A549 (cell line): ENCODE measurements around the gene THPO.

Experiments
- ELK1 ChIP-seq: fragments of 150-350 bp; IDR thresholded peaks from 2 replicates; pipeline ENCODE4 v1.6.1; 2014; ENCODE audit warnings: low read depth, mild to moderate bottlenecking, low read length
- EP300 ChIP-seq, 2 experiments: fragments of >200 bp; sonication (Bioruptor Twin); formaldehyde crosslinking; IDR thresholded peaks; 2 replicates in 1 of 2; 3 replicates in 1 of 2; pipeline ENCODE4 v1.6.1; 2016 to 2017
- JUN ChIP-seq, 2 experiments: fragments of >200 bp; sonication (Bioruptor Twin); formaldehyde crosslinking; IDR thresholded peaks; 2 replicates in 1 of 2; 3 replicates in 1 of 2; pipeline ENCODE4 v1.6.1; 2016 to 2017
- MAX ChIP-seq: IDR thresholded peaks from 2 replicates; pipeline ENCODE4 v1.6.1; 2012
- NR3C1 ChIP-seq: fragments of >200 bp; sonication (Bioruptor Twin); formaldehyde crosslinking; IDR thresholded peaks from 3 replicates; pipeline ENCODE4 v1.6.1; 2017
- PHF8 ChIP-seq: fragments of 200-600 bp; sonication (generic); IDR thresholded peaks from 2 replicates; pipeline ENCODE4 v1.6.1; 2016; ENCODE audit warnings: low read depth, mild to moderate bottlenecking, antibody characterized with exemption, moderate library complexity, borderline replicate concordance
- POLR2A ChIP-seq: IDR thresholded peaks from 2 replicates; pipeline ENCODE4 v1.6.1; 2012; ENCODE audit warnings: mild to moderate bottlenecking, low read length
- RAD21 ChIP-seq, 2 experiments: fragments of >200 bp in 1 of 2; sonication (Bioruptor Twin) in 1 of 2; formaldehyde crosslinking in 1 of 2; IDR thresholded peaks in 1 of 2; conservative IDR thresholded peaks in 1 of 2; 2 replicates in 1 of 2; 3 replicates in 1 of 2; pipeline ENCODE4 v1.6.1; 2012 to 2018; ENCODE audit warnings: inconsistent platforms in 1 of 2
- REST ChIP-seq: fragments of 200-600 bp; sonication (generic); IDR thresholded peaks from 2 replicates; pipeline ENCODE4 v1.6.1; 2016; ENCODE audit warnings: antibody characterized with exemption, mild to moderate bottlenecking, moderate library complexity
- RNF2 ChIP-seq: fragments of 200-600 bp; sonication (generic); IDR thresholded peaks from 2 replicates; pipeline ENCODE4 v1.6.1; 2016; ENCODE audit warnings: low read depth, mild to moderate bottlenecking, antibody characterized with exemption, moderate library complexity, borderline replicate concordance
- ZFP36 ChIP-seq: fragments of 450-650 bp; IDR thresholded peaks from 2 replicates; pipeline ENCODE4 v1.6.1; 2014; ENCODE audit warnings: borderline replicate concordance; ENCODE audit not compliant: partially characterized antibody
- TF ChIP-seq, protein P1 (sequence below): fragments of >200 bp; sonication (Bioruptor Twin); formaldehyde crosslinking; IDR thresholded peaks from 3 replicates; pipeline ENCODE4 v1.5.1; 2016
- TF ChIP-seq, protein P2 (sequence below): fragments of 450-650 bp; IDR thresholded peaks from 2 replicates; pipeline ENCODE4 v1.6.1; 2014; ENCODE audit warnings: antibody characterized with exemption

DNA sequence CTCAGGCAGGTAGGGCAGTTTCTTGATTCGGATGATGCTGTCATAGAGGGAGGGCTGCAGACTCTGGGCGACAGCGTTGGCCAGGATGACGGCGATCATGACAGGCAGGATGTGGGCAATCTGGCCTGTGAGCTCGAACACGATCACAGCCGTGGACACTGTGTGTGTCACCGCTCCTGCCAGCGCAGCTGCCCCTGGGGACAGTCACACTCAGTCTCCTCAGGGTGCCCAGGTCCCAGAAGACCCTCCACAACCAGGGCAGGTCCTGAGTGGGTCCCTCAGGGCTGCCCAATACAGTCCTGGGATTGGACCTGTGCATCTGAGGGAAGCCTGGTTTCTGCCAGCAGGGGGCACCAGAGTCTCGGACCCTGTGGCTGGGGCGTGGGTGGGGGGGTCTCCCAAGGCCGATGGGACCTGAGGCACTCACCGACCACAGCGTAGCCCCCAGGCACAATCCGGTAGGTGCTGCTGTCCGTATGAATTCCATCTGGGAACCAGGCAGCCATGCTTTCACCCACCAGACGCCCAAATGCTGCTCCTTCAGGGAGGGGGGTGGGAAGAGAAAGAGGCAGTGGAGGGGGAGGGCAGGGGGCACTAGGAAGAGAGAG lies 23.8 kb downstream of the THPO start:
- TF ChIP-seq, protein P1, sequence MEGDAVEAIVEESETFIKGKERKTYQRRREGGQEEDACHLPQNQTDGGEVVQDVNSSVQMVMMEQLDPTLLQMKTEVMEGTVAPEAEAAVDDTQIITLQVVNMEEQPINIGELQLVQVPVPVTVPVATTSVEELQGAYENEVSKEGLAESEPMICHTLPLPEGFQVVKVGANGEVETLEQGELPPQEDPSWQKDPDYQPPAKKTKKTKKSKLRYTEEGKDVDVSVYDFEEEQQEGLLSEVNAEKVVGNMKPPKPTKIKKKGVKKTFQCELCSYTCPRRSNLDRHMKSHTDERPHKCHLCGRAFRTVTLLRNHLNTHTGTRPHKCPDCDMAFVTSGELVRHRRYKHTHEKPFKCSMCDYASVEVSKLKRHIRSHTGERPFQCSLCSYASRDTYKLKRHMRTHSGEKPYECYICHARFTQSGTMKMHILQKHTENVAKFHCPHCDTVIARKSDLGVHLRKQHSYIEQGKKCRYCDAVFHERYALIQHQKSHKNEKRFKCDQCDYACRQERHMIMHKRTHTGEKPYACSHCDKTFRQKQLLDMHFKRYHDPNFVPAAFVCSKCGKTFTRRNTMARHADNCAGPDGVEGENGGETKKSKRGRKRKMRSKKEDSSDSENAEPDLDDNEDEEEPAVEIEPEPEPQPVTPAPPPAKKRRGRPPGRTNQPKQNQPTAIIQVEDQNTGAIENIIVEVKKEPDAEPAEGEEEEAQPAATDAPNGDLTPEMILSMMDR, result peak; percentile 59
- TF ChIP-seq REST (no peak), EP300 (IDR thresholded peaks at IDR 0.05) (no peak), RNF2 (no peak), RAD21 (conservative IDR thresholded peaks at IDR 0.05 in 1 of 2, IDR thresholded peaks at IDR 0.05 in 1 of 2) (peak; percentile 18 to 23; a peak in 1 of 5 replicates), PHF8 (no peak), POLR2A (no peak), ZFP36 (no peak), JUN (IDR thresholded peaks at IDR 0.05) (no peak), MAX (no peak), NR3C1 (no peak), ELK1 (no peak)
- TF ChIP-seq, protein P2, sequence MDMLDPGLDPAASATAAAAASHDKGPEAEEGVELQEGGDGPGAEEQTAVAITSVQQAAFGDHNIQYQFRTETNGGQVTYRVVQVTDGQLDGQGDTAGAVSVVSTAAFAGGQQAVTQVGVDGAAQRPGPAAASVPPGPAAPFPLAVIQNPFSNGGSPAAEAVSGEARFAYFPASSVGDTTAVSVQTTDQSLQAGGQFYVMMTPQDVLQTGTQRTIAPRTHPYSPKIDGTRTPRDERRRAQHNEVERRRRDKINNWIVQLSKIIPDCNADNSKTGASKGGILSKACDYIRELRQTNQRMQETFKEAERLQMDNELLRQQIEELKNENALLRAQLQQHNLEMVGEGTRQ, result no peak
